VCaP (cell line): ENCODE measurements around the gene LEMD3.

Experiments used
- H3K27ac ChIP-seq: fragments of 450-650 bp; 2 replicates; pipeline ENCODE4 v1.5.1; 2017
- TF ChIP-seq, protein P1 (sequence below): fragments of 450-650 bp; conservative IDR thresholded peaks from 2 replicates; pipeline ENCODE4 v1.5.1; 2017; ENCODE audit warnings: mild to moderate bottlenecking, moderate library complexity

LEMD3 gene

DNA sequence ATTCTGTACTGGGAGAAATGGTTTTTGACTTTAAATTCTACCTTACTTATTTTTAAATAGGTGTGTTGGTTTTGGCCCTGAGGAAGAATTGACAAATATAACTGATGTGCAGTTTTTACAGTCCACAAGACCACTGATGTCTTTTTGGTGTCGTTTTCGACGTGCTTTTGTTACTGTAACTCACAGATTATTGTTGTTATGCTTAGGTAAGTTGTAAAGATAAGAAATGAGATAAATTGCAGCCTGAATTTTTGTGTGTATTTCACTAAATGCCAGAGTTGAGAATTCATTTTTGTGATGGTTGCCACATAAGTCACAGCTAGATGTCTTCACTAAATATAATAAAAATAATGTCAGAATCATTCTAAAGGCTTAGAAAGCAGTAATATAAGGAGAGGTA, 69.2 kb downstream of the LEMD3 start:
- TF ChIP-seq, protein P1, sequence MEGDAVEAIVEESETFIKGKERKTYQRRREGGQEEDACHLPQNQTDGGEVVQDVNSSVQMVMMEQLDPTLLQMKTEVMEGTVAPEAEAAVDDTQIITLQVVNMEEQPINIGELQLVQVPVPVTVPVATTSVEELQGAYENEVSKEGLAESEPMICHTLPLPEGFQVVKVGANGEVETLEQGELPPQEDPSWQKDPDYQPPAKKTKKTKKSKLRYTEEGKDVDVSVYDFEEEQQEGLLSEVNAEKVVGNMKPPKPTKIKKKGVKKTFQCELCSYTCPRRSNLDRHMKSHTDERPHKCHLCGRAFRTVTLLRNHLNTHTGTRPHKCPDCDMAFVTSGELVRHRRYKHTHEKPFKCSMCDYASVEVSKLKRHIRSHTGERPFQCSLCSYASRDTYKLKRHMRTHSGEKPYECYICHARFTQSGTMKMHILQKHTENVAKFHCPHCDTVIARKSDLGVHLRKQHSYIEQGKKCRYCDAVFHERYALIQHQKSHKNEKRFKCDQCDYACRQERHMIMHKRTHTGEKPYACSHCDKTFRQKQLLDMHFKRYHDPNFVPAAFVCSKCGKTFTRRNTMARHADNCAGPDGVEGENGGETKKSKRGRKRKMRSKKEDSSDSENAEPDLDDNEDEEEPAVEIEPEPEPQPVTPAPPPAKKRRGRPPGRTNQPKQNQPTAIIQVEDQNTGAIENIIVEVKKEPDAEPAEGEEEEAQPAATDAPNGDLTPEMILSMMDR = no peak
- H3K27ac ChIP-seq = no peak overlapping the region

GRCh38 chr12:65248656-65249633, 79.6 kb downstream of the LEMD3 start:
- TF ChIP-seq, protein P1 = no peak
- no peak overlapping the region for H3K27ac ChIP-seq

- no peak overlapping the region for H3K27ac ChIP-seq
- TF ChIP-seq, protein P1 = no peak
Measured at GRCh38 chr12:65252515-65252914, 83.1 kb downstream of the LEMD3 start.

DNA sequence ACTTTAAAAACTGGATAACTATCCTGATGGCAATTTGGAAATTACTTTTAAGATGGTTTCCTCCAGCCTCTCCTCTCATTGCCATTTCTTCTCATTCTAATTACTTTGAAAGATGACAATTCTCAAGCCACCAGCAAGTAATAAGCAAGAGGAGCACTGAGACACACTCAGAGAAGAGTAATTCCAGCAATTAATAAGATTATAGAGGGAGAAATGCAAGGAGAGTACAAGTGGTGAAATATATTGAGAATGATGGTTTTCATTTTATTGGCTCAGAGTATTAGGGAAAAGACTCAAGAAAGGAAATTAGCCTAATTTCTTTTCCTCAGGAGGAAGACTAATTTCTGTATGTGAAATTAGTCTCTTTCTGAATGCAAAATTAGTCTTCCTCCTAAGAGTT, 88.6 kb downstream of the LEMD3 start:
- TF ChIP-seq, protein P1 = no peak

GRCh38 chr12:65259501-65259900, 90.1 kb downstream of the LEMD3 start:
- no peak overlapping the region for H3K27ac ChIP-seq
- TF ChIP-seq, protein P1 = no peak

More for the DNA sequence above, 88.6 kb downstream of the LEMD3 start:
- no peak overlapping the region for H3K27ac ChIP-seq

GRCh38 chr12:65263777-65264176, 94.4 kb downstream of the LEMD3 start:
- no peak overlapping the region for H3K27ac ChIP-seq
- TF ChIP-seq, protein P1 = no peak

DNA sequence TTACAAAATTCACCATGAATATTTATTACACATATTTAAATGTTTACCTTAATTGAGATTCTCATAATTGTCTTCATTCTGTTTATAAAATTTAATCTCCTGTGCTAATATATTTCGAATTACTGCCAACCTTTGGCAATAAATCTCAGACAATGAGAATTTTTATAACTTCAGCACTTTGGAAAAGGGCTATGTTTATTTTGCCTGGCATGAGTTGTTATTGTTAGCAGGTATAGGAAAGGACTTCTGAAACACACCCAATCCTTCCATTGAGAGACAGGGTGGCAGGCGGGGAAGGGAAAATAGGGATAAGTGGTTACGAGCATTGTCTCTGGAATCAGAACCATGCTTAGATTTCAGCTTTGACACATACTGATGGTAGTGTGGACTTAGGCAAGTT, 97.0 kb downstream of the LEMD3 start:
- TF ChIP-seq, protein P1 = no peak
- H3K27ac ChIP-seq = no peak overlapping the region
